ENCODE results near the gene LY6G6C.

LY6G6C gene

GRCh38 chr6:31707701-31708100, 13.8 kb downstream of the LY6G6C start:
- H3K27me3 Mint-ChIP-seq = no peaks in the 10 kb centered on the region
- H3K4me3 Mint-ChIP-seq = no peak overlapping the region
- no peaks in the 10 kb centered on the region for H3K9me3 Mint-ChIP-seq
- H3K36me3 Mint-ChIP-seq = no peaks in the 10 kb centered on the region
- H3K4me1 Mint-ChIP-seq = peaks cover 18% of the 10 kb centered on the region
- no peak overlapping the region for H3K27ac Mint-ChIP-seq

GRCh38 chr6:31706599-31706998, 14.9 kb downstream of the LY6G6C start, which contains the start of gene LY6G6F:
Gene LY6G6F, plus strand, starts transcription at chr6:31706866. Its CDS starts 41 bp downstream, at chr6:31706907.
- Mint-ChIP-seq H3K4me3 (no peak within 1 kb of the TSS), H3K27ac (peak within 1 kb of the TSS; percentile 30), H3K36me3 (no peaks in the 10 kb centered on the region), H3K4me1 (peaks cover 22% of the 10 kb centered on the region), H3K9me3 (no peaks in the 10 kb centered on the region), H3K27me3 (no peaks in the 10 kb centered on the region)

- no peak overlapping the region for H3K4me3 Mint-ChIP-seq
- H3K27ac Mint-ChIP-seq = no peak overlapping the region
- peaks cover 23% of the 10 kb centered on the region for H3K4me1 Mint-ChIP-seq
- H3K27me3 Mint-ChIP-seq = no peaks in the 10 kb centered on the region
- H3K36me3 Mint-ChIP-seq = no peaks in the 10 kb centered on the region
- H3K9me3 Mint-ChIP-seq = no peaks in the 10 kb centered on the region
Observed at GRCh38 chr6:31705931-31706330, 15.6 kb downstream of the LY6G6C start.

- H3K27ac Mint-ChIP-seq = peak within 1 kb of the TSS; percentile 99
- no peaks in the 10 kb centered on the region for H3K9me3 Mint-ChIP-seq
- no peaks in the 10 kb centered on the region for H3K27me3 Mint-ChIP-seq
- H3K4me1 Mint-ChIP-seq = peaks cover 26% of the 10 kb centered on the region
- peak within 1 kb of the TSS; percentile 99 for H3K4me3 Mint-ChIP-seq
- H3K36me3 Mint-ChIP-seq = peaks cover under 1% of the 10 kb centered on the region
Observed at GRCh38 chr6:31702819-31703716, 18.5 kb downstream of the LY6G6C start, which contains the start of gene ABHD16A. Gene ABHD16A, minus strand, starts transcription at chr6:31703324. Its CDS starts 43 bp downstream, at chr6:31703281.

- Mint-ChIP-seq H3K9me3 (no peaks in the 10 kb centered on the region), H3K36me3 (peaks cover 1% of the 10 kb centered on the region), H3K4me3 (peak overlapping the region; percentile 99), H3K27ac (peak overlapping the region; percentile 99), H3K4me1 (peaks cover 33% of the 10 kb centered on the region), H3K27me3 (no peaks in the 10 kb centered on the region)
Observed at GRCh38 chr6:31702405-31702818, 19.1 kb downstream of the LY6G6C start.

- H3K4me1 Mint-ChIP-seq = peaks cover 36% of the 10 kb centered on the region
Observed at GRCh38 chr6:31701666-31702404, 19.7 kb downstream of the LY6G6C start.

GRCh38 chr6:31700740-31701401, 20.7 kb downstream of the LY6G6C start:
- H3K27me3 Mint-ChIP-seq = no peaks in the 10 kb centered on the region
- peaks cover 36% of the 10 kb centered on the region for H3K4me1 Mint-ChIP-seq
- peak overlapping the region; percentile 12 for H3K27ac Mint-ChIP-seq
- no peaks in the 10 kb centered on the region for H3K9me3 Mint-ChIP-seq
- peaks cover 1% of the 10 kb centered on the region for H3K36me3 Mint-ChIP-seq
- peak overlapping the region; percentile 31 for H3K4me3 Mint-ChIP-seq

More at GRCh38 chr6:31701666-31702404, 19.7 kb downstream of the LY6G6C start:
- H3K27ac Mint-ChIP-seq = peak overlapping the region; percentile 99
- no peaks in the 10 kb centered on the region for H3K27me3 Mint-ChIP-seq
- H3K4me3 Mint-ChIP-seq = peak overlapping the region; percentile 99
- no peaks in the 10 kb centered on the region for H3K9me3 Mint-ChIP-seq
- peaks cover 1% of the 10 kb centered on the region for H3K36me3 Mint-ChIP-seq

- Mint-ChIP-seq H3K4me3 (no peak overlapping the region), H3K27ac (peak overlapping the region; percentile 13), H3K36me3 (peaks cover 2% of the 10 kb centered on the region), H3K4me1 (peaks cover 32% of the 10 kb centered on the region), H3K9me3 (no peaks in the 10 kb centered on the region), H3K27me3 (no peaks in the 10 kb centered on the region)
Observed at GRCh38 chr6:31697555-31697954, 24.0 kb downstream of the LY6G6C start.

- H3K4me1 Mint-ChIP-seq = peaks cover 12% of the 10 kb centered on the region
- no peaks in the 10 kb centered on the region for H3K9me3 Mint-ChIP-seq
- H3K4me3 Mint-ChIP-seq = no peak overlapping the region
- H3K27me3 Mint-ChIP-seq = no peaks in the 10 kb centered on the region
- H3K27ac Mint-ChIP-seq = no peak overlapping the region
- H3K36me3 Mint-ChIP-seq = peaks cover 4% of the 10 kb centered on the region
Observed at GRCh38 chr6:31693535-31693934, 28.0 kb downstream of the LY6G6C start.

- peaks cover 3% of the 10 kb centered on the region for H3K36me3 Mint-ChIP-seq
- H3K27ac Mint-ChIP-seq = no peak overlapping the region
- no peak overlapping the region for H3K4me3 Mint-ChIP-seq
- peaks cover 8% of the 10 kb centered on the region for H3K4me1 Mint-ChIP-seq
- H3K9me3 Mint-ChIP-seq = no peaks in the 10 kb centered on the region
- no peaks in the 10 kb centered on the region for H3K27me3 Mint-ChIP-seq
Observed at GRCh38 chr6:31692886-31693285, 28.7 kb downstream of the LY6G6C start.

GRCh38 chr6:31692353-31692752, 29.2 kb downstream of the LY6G6C start:
- Mint-ChIP-seq H3K4me3 (no peak overlapping the region), H3K9me3 (no peaks in the 10 kb centered on the region), H3K4me1 (peaks cover 3% of the 10 kb centered on the region), H3K27ac (no peak overlapping the region), H3K27me3 (no peaks in the 10 kb centered on the region), H3K36me3 (peaks cover 4% of the 10 kb centered on the region)

GRCh38 chr6:31691564-31692108, 29.9 kb downstream of the LY6G6C start:
- Mint-ChIP-seq H3K36me3 (peaks cover 4% of the 10 kb centered on the region), H3K27ac (no peak overlapping the region), H3K9me3 (no peaks in the 10 kb centered on the region), H3K27me3 (no peaks in the 10 kb centered on the region), H3K4me1 (no peaks in the 10 kb centered on the region), H3K4me3 (no peak overlapping the region)

GRCh38 chr6:31691078-31691463, 30.5 kb downstream of the LY6G6C start:
- Mint-ChIP-seq H3K4me3 (no peak overlapping the region), H3K27me3 (no peaks in the 10 kb centered on the region), H3K36me3 (peaks cover 4% of the 10 kb centered on the region), H3K27ac (no peak overlapping the region), H3K4me1 (no peaks in the 10 kb centered on the region), H3K9me3 (no peaks in the 10 kb centered on the region)

- peaks cover 4% of the 10 kb centered on the region for H3K36me3 Mint-ChIP-seq
- no peaks in the 10 kb centered on the region for H3K9me3 Mint-ChIP-seq
- no peaks in the 10 kb centered on the region for H3K4me1 Mint-ChIP-seq
- H3K27ac Mint-ChIP-seq = peak overlapping the region; percentile 18
- H3K4me3 Mint-ChIP-seq = no peak overlapping the region
- no peaks in the 10 kb centered on the region for H3K27me3 Mint-ChIP-seq
Observed at GRCh38 chr6:31690231-31691077, 31.1 kb downstream of the LY6G6C start.
